Tibial nerve (tissue), 4 donors: ENCODE measurements around the gene RASGEF1B. TPM values are rescaled to one million over a fixed set of nuclear protein-coding genes. Genes with fewer than 3 reads are reported as not detected.
A peak's percentile ranks its signal among the peaks of the same experiment; 100 is the strongest.

Experiments
- DNase-seq, 2 donors: peaks; one replicate each; pipeline ENCODE4 v3.0.0-alpha.2; 2019; ENCODE audit warnings: low spot score in 2 of 2
- H3K27ac ChIP-seq, 4 donors: fragments of 200-600 bp; sonication (generic) in 3 of 4; one replicate each; pipeline ENCODE4 v1.5.1; 2017 to 2019; ENCODE audit warnings: mild to moderate bottlenecking in 1 of 4
- H3K27me3 ChIP-seq, 2 donors: fragments of 200-600 bp; sonication (generic) in 1 of 2; one replicate each; pipeline versions ENCODE4 v1.5.1 to v1.6.0; 2017 to 2019
- H3K36me3 ChIP-seq, 3 donors: fragments of 200-600 bp; sonication (generic); one replicate each; pipeline ENCODE4 v1.5.1; 2018 to 2019
- H3K4me1 ChIP-seq, 4 donors: fragments of 200-600 bp; sonication (generic) in 3 of 4; one replicate each; pipeline ENCODE4 v1.5.1; 2017 to 2019
- H3K4me3 ChIP-seq, 4 donors: fragments of 200-600 bp; sonication (generic) in 3 of 4; one replicate each; pipeline ENCODE4 v1.5.1; 2017 to 2019; ENCODE audit warnings: mild to moderate bottlenecking in 1 of 4, moderate library complexity in 1 of 4
- H3K9me3 ChIP-seq, 4 donors: fragments of 200-600 bp; sonication (generic) in 3 of 4; one replicate each; pipeline ENCODE4 v1.5.1; 2017 to 2019
- CTCF ChIP-seq, 5 experiments: fragments of 200-600 bp in 3 of 5; fragments of 450-650 bp in 2 of 5; sonication (generic) in 3 of 5; IDR thresholded peaks; one replicate each; pipeline ENCODE4 v1.5.1; 2016 to 2019; ENCODE audit warnings: antibody characterized with exemption in 5 of 5, mild to moderate bottlenecking in 3 of 5, moderate library complexity in 2 of 5
- EP300 ChIP-seq, 2 donors: sonication (generic); formaldehyde crosslinking; IDR thresholded peaks; one replicate each; pipeline ENCODE4 v1.6.1; 2017; ENCODE audit warnings: antibody characterized with exemption in 2 of 2, mild to moderate bottlenecking in 1 of 2
- POLR2A ChIP-seq, 2 donors: fragments of 450-650 bp; IDR thresholded peaks; one replicate each; pipeline ENCODE4 v1.6.1; 2017; ENCODE audit warnings: antibody characterized with exemption in 2 of 2, mild to moderate bottlenecking in 2 of 2, moderate library complexity in 2 of 2
- WGBS, 2 donors: methylation state at CpG; one replicate each; pipeline ENCODE4 v1.1.5; 2018; 5-methylcytosine and 5-hydroxymethylcytosine counted together
- total RNA-seq, 4 donors: library from RNA; depleted of rRNA; stranded (reverse); fragments of >200 nt; gene quantifications; one replicate each; pipeline ENCODE4 v1.1.0, GENCODE V29; 2016

Gene RASGEF1B
- total RNA-seq, 4 donors from 2014 or later, result 12.4 to 32.8 (median 15.0) TPM

DNA sequence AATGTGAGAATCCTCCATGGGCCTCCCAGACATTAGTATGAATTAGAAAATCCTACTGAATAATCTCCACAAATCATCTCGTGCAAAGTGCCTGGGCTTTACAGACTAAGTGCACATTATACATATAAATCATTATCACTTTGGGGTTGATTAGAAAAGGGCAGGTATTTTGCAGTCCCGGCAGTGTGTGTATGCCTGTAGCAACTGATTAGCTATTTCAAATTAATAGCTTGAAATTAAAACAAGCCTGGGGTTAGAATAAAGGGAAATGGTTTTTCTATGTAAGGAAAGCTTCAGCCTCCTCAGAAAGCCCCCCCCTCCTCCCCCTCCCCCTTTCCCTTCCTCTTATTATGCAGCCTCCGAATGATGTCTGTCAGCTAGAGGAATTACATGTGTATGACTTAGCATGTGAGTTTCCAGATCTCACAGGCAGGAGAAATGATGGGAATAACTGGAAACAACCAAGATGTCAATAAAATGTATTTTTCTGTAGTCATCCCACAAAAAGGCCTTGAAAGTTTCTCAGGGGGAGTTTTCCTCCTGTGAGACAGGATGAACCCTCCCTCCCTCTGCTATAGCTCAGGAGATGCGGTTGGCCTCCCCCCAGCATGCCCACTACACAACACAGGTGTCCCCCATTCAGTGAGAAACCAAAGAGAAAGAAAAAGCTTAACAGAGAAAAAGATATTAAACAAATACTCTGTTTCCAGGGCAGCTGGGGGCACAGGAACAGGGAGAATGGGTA is 41.2 kb upstream of the RASGEF1B start:
- TF ChIP-seq CTCF (IDR thresholded peaks at IDR 0.05), result no peak
- no peak for TF ChIP-seq POLR2A (IDR thresholded peaks at IDR 0.05)
- TF ChIP-seq EP300 (IDR thresholded peaks at IDR 0.05), result no peak

DNA sequence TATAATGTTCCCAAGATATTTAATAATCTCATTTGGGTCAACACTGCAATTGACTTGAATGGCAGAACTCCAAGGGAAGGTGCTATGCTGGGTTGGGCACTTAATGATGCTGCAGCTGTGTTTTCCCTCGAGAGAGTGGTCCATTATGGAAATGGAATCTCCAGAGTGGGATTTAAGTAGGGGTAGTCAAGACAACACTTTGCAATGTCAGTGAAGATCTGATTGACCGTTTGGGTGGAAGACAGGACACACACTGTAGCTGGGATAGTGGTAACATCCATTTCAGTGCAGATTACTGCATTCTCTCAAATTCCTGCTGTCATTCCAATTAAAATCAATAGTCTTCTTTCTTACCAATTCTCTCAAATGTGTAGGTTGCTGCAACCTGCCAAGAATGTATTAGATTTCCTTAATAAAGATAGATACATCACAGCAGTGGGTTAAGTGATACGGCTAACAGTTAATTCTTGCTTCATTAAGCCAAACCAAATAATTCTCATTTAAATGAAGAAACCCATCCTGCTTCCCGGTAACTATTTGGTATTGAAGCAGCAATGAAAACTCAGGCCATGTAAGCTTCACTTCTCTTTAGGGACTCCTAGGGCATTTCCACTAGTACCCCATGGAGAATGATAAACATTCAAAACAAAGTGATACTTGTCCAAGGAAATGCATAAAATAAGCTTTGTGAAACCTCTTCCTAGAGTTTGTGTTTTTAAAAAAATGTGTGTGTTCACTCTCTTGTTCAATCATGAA is 40.5 kb upstream of the RASGEF1B start:
- TF ChIP-seq CTCF (IDR thresholded peaks at IDR 0.05) (no peak), POLR2A (IDR thresholded peaks at IDR 0.05) (no peak), EP300 (IDR thresholded peaks at IDR 0.05) (no peak)
- Histone ChIP-seq H3K27me3 (no peaks in the 10 kb centered on the region), H3K9me3 (no peaks in the 10 kb centered on the region), H3K27ac (no peak overlapping the region), H3K4me1 (peaks cover 0 to 20% (median 2%) of the 10 kb centered on the region in 4 donors), H3K36me3 (no peaks in the 10 kb centered on the region), H3K4me3 (no peak overlapping the region)
- DNase-seq, result no peak
- WGBS, 2 donors, result 64 to 71% methylated on average over 4 of the region's 4 CpGs

More for the DNA sequence above, 41.2 kb upstream of the RASGEF1B start:
- 51 to 59% methylated on average over 4 of the region's 4 CpGs for WGBS, 2 donors
- Histone ChIP-seq H3K27me3 (no peaks in the 10 kb centered on the region), H3K4me1 (peaks cover 0 to 21% (median 2%) of the 10 kb centered on the region in 4 donors), H3K27ac (no peak overlapping the region), H3K36me3 (no peaks in the 10 kb centered on the region), H3K4me3 (no peak overlapping the region), H3K9me3 (no peaks in the 10 kb centered on the region)
- DNase-seq, result no peak

DNA sequence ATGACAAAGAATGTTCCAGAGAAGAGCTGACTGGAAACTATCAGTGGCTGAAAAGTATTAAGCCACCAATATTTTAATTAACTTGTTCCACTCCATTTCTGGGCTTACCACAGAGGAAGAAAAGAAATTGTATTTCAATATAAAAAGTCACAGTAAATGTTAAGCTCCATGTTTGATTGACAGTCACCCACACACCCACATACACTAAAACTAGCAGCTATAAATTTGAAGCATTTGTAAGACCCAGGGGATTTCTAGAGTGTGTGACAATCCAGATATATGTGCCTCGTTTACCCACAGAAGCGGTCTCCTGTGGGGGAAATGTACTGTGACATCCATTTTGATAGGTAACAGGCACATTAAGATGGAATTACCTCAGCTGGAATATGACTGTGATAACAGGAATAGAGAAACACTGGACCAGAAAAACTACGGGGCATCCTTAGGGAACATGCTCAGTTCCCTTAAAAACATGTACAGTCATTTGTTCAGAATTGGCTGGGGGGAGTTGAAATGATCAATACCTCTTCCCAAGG is 39.0 kb upstream of the RASGEF1B start:
- Histone ChIP-seq H3K9me3 (no peaks in the 10 kb centered on the region), H3K4me3 (no peak overlapping the region), H3K36me3 (no peaks in the 10 kb centered on the region), H3K4me1 (peaks cover 0 to 24% (median 2%) of the 10 kb centered on the region in 4 donors), H3K27me3 (no peaks in the 10 kb centered on the region), H3K27ac (no peak overlapping the region)
- DNase-seq, result no peak
- TF ChIP-seq POLR2A (IDR thresholded peaks at IDR 0.05) (no peak), CTCF (IDR thresholded peaks at IDR 0.05) (no peak), EP300 (IDR thresholded peaks at IDR 0.05) (no peak)
- WGBS, 2 donors, result 82 to 92% methylated on average over 3 of the region's 3 CpGs

GRCh38 chr4:81509822-81510221 is 38.1 kb upstream of the RASGEF1B start:
- H3K27ac ChIP-seq, result no peak overlapping the region
- TF ChIP-seq EP300 (IDR thresholded peaks at IDR 0.05) (no peak), POLR2A (IDR thresholded peaks at IDR 0.05) (no peak), CTCF (IDR thresholded peaks at IDR 0.05) (no peak)
- no peaks in the 10 kb centered on the region for H3K9me3 ChIP-seq
- peaks cover 0 to 26% (median 7%) of the 10 kb centered on the region in 4 donors for H3K4me1 ChIP-seq
- no peak overlapping the region for H3K4me3 ChIP-seq
- no peak for DNase-seq
- H3K27me3 ChIP-seq, result no peaks in the 10 kb centered on the region
- H3K36me3 ChIP-seq, result no peaks in the 10 kb centered on the region
- 80 to 90% methylated on average over 7 of the region's 7 CpGs for WGBS, 2 donors

DNA sequence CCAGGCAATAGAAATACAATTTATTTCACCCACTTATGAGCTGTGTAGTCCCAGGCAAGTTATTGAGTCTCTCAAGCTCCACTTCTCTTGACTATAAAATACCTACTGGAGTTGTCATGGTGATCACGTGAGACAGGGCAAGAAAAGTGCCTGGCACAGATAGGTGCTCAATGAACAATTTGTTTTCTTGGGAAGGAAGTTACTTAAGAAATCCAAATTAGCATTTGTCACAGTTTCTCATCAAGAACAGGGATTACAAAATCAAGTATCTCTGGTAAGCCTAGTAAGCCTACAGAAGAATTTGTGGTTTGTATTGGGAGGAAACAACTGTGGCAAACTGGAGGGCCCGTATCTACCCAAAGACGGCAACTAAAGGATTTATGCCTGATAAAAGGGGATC is 37.5 kb upstream of the RASGEF1B start:
- Histone ChIP-seq H3K4me3 (no peak overlapping the region), H3K36me3 (no peaks in the 10 kb centered on the region), H3K4me1 (peaks cover 0 to 33% (median 7%) of the 10 kb centered on the region in 4 donors), H3K27ac (no peak overlapping the region), H3K9me3 (no peaks in the 10 kb centered on the region), H3K27me3 (no peaks in the 10 kb centered on the region)
- 82 to 83% methylated on average over 3 of the region's 3 CpGs for WGBS, 2 donors
- TF ChIP-seq POLR2A (IDR thresholded peaks at IDR 0.05) (no peak), EP300 (IDR thresholded peaks at IDR 0.05) (peak in 1 of 2 donors; percentile 42), CTCF (IDR thresholded peaks at IDR 0.05) (no peak)
- DNase-seq, result no peak
